HG03571 (cell line): ENCODE data around the gene C2orf78.
"Not testable (repeated sequence)": the region's sequence is repeated elsewhere in the genome, so short reads cannot be mapped to it uniquely, and the experiment has no call there.

Experiments
- ATAC-seq: cut with Tn5 transposase; IDR thresholded peaks from one replicate; pipeline ENCODE4 v1.9.1; 2021; ENCODE audit not compliant: unreplicated experiment

Gene C2orf78

GRCh38 chr2:73778867-73779466, 5.0 kb upstream of the C2orf78 start:
- not testable (repeated sequence) for ATAC-seq

- ATAC-seq: peak; percentile 99
Observed at GRCh38 chr2:73779467-73780236, 4.3 kb upstream of the C2orf78 start, which contains the start of gene DUSP11. DUSP11 (minus strand) TSS chr2:73780103; CDS start chr2:73779974, 129 bp downstream.

- no peak for ATAC-seq
Observed at GRCh38 chr2:73780237-73780582, 3.8 kb upstream of the C2orf78 start.

GRCh38 chr2:73783402-73783801, 581 bp upstream of the C2orf78 start:
- not testable (repeated sequence) for ATAC-seq

GRCh38 chr2:73811878-73812277, 27.9 kb downstream of the C2orf78 start:
- ATAC-seq: no peak

- no peak for ATAC-seq
Observed at GRCh38 chr2:73812635-73813034, 28.7 kb downstream of the C2orf78 start.

- ATAC-seq: no peak
Observed at GRCh38 chr2:73818296-73818695, 34.3 kb downstream of the C2orf78 start.

GRCh38 chr2:73821227-73821626, 37.2 kb downstream of the C2orf78 start:
- peak; percentile 56 for ATAC-seq

- no peak for ATAC-seq
Observed at GRCh38 chr2:73821669-73822068, 37.7 kb downstream of the C2orf78 start.

GRCh38 chr2:73822276-73822675, 38.3 kb downstream of the C2orf78 start:
- ATAC-seq: peak; percentile 65

GRCh38 chr2:73822991-73823390, 39.0 kb downstream of the C2orf78 start:
- ATAC-seq: no peak

- ATAC-seq: no peak
Observed at GRCh38 chr2:73823416-73823815, 39.4 kb downstream of the C2orf78 start.

GRCh38 chr2:73823916-73824523, 40.0 kb downstream of the C2orf78 start:
- ATAC-seq: no peak

- ATAC-seq: no peak
Observed at GRCh38 chr2:73825408-73825807, 41.4 kb downstream of the C2orf78 start.

- ATAC-seq: no peak
Observed at GRCh38 chr2:73827018-73827417, 43.0 kb downstream of the C2orf78 start.

- no peak for ATAC-seq
Observed at GRCh38 chr2:73827660-73828388, 43.8 kb downstream of the C2orf78 start.

GRCh38 chr2:73828389-73828817, 44.4 kb downstream of the C2orf78 start:
- no peak for ATAC-seq

- peak; percentile 80 for ATAC-seq
Observed at GRCh38 chr2:73828818-73829570, 45.0 kb downstream of the C2orf78 start, which contains the start of gene STAMBP. STAMBP (plus strand) TSS chr2:73828961; CDS start chr2:73830857, 1,896 bp downstream.

- ATAC-seq: no peak
Observed at GRCh38 chr2:73830871-73831401, 47.0 kb downstream of the C2orf78 start.

- no peak for ATAC-seq
Observed at GRCh38 chr2:73832930-73833329, 48.9 kb downstream of the C2orf78 start.
